IPS DF 6.9 (cell line): Measurements from ENCODE around the gene PLA2G2C.
"Not testable (repeated sequence)": the region's sequence is repeated elsewhere in the genome, so short reads cannot be mapped to it uniquely, and the experiment has no call there.

Source experiments
- DNase-seq: peaks from one replicate; pipeline ENCODE4 v3.0.0-alpha.2; 2013; ENCODE audit warnings: low read depth, low spot score
- H3K27ac ChIP-seq: one replicate; pipeline ENCODE4 v1.5.1; 2013; ENCODE audit warnings: low read length, control low read depth
- H3K27me3 ChIP-seq: 2 replicates; pipeline ENCODE4 v1.6.1; 2013; ENCODE audit warnings: mild to moderate bottlenecking, low read length; ENCODE audit not compliant: control insufficient read depth, insufficient read depth
- H3K36me3 ChIP-seq: 2 replicates; pipeline ENCODE4 v1.6.1; 2013; ENCODE audit warnings: low read length; ENCODE audit not compliant: control insufficient read depth, insufficient read depth
- H3K4me1 ChIP-seq: 2 replicates; pipeline ENCODE4 v1.6.1; 2013; ENCODE audit warnings: low read length; ENCODE audit not compliant: control insufficient read depth, insufficient read depth
- H3K4me3 ChIP-seq: 2 replicates; pipeline ENCODE4 v1.5.1; 2013; ENCODE audit warnings: mild to moderate bottlenecking, low read length
- H3K9me3 ChIP-seq: 2 replicates; pipeline ENCODE4 v1.6.1; 2013; ENCODE audit warnings: low read length, inconsistent platforms; ENCODE audit not compliant: control insufficient read depth, insufficient read depth
- WGBS: extraction: QIAGEN DNeasy Blood & Tissue Kit; methylation state at CpG from one replicate; pipeline ENCODE4 v1.1.7; 2013; ENCODE audit warnings: mixed read lengths, missing lambda C conversion rate; ENCODE audit not compliant: insufficient read length, insufficient coverage; 5-methylcytosine and 5-hydroxymethylcytosine counted together

Gene PLA2G2C

GRCh38 chr1:20223551-20224419, 37.5 kb upstream of the PLA2G2C start:
- Histone ChIP-seq H3K36me3 (no peaks in the 10 kb centered on the region), H3K4me3 (no peak overlapping the region), H3K4me1 (peaks cover 4% of the 10 kb centered on the region; the same call in 1 of the 2 replicates), H3K9me3 (no peaks in the 10 kb centered on the region), H3K27me3 (0 out of 2 replicates have a peak, but pooled peaks cover 1% of the 10 kb centered on the region), H3K27ac (no peak overlapping the region)
- no CpG with 5 or more reads among the region's 18 CpGs for WGBS
- no peak for DNase-seq

- Histone ChIP-seq H3K9me3 (no peaks in the 10 kb centered on the region), H3K4me3 (no peak overlapping the region), H3K27me3 (0 out of 2 replicates have a peak, but pooled peaks cover 1% of the 10 kb centered on the region), H3K36me3 (no peaks in the 10 kb centered on the region), H3K4me1 (peaks cover 4% of the 10 kb centered on the region; the same call in 1 of the 2 replicates), H3K27ac (no peak overlapping the region)
- no CpG with 5 or more reads among the region's 2 CpGs for WGBS
- DNase-seq: no peak
These were observed 36.8 kb upstream of the PLA2G2C start for GRCh38 chr1:20223106-20223505.

DNA sequence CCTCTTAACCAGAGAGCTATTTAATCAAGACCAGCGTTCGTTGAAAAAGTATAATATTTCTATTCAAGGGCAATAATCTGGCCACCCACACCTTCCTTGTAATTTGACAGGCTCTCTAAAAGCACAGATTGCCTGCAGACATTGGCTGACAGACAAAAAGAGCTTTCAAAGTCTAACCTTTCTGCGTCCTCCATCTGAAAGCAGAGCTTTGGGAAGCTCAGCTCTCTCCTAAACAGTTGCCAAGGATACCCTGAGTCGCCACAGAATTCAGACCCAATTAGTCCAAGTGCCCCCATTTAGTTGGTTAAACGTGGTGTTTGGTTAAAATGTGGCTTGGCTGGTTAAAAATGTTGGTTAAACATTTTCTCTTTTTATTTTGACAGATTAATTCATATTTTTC, 33.7 kb upstream of the PLA2G2C start:
- no peak for DNase-seq
- WGBS: no CpG with 5 or more reads among the region's 5 CpGs
- H3K36me3 ChIP-seq: no peaks in the 10 kb centered on the region
- H3K4me3 ChIP-seq: no peak overlapping the region
- H3K9me3 ChIP-seq: no peaks in the 10 kb centered on the region
- no peak overlapping the region for H3K27ac ChIP-seq
- peaks cover 4% of the 10 kb centered on the region; the same call in 1 of the 2 replicates for H3K4me1 ChIP-seq
- 0 out of 2 replicates have a peak, but pooled peaks cover 1% of the 10 kb centered on the region for H3K27me3 ChIP-seq

DNA sequence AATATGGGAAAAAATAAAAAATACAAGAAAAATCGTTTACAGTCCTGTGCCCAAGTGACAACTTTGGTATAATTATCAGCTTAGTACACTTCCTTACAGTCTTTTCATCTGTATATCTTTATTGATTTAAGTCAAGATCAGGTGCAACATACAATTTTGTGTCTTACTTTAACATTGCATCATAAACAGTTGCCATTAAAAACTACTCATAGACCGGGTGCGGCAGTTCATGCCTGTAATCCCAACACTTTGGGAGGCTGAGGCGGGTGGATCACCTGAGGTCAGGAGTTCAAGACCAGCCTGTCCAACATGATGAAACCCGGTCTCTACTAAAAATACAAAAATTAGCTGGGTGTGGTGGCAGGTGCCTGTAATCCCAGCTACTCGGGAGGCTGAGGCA, 32.7 kb upstream of the PLA2G2C start:
- DNase-seq, H3K27me3 ChIP-seq, H3K4me1 ChIP-seq, H3K9me3 ChIP-seq, H3K36me3 ChIP-seq, H3K4me3 ChIP-seq, H3K27ac ChIP-seq: not testable (repeated sequence)
- WGBS: no CpG with 5 or more reads among the region's 6 CpGs

DNA sequence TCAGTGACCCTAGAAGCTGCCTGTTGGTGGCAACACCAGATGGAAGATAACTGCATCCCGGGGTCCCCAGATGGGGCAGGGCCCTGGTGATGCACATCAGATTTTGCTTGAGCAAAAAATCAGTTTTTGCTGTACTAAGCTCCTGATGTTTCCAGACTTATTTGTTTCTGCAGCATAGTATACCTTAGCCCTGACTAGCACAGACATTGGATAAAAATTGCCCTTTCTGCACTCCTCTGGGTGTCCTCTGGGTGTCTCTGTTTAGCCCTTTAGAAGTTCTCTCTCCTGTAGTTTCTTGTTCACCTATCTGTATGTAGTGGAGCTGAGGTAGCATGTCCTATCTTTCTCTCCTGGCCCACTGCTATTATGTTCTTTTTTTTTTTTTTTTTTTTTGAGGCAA, 30.3 kb upstream of the PLA2G2C start:
- Histone ChIP-seq H3K27me3 (no peaks in the 10 kb centered on the region), H3K9me3 (no peaks in the 10 kb centered on the region), H3K27ac (no peak overlapping the region), H3K4me3 (no peak overlapping the region), H3K36me3 (no peaks in the 10 kb centered on the region), H3K4me1 (0 out of 2 replicates have a peak, but pooled peaks cover 2% of the 10 kb centered on the region)
- DNase-seq: no peak
- WGBS: no CpG with 5 or more reads among the region's 1 CpG

- Histone ChIP-seq H3K27me3 (no peaks in the 10 kb centered on the region), H3K4me1 (0 out of 2 replicates have a peak, but pooled peaks cover 2% of the 10 kb centered on the region), H3K9me3 (no peaks in the 10 kb centered on the region), H3K4me3 (no peak overlapping the region), H3K27ac (no peak overlapping the region), H3K36me3 (no peaks in the 10 kb centered on the region)
- DNase-seq: no peak
- WGBS: no CpG with 5 or more reads among the region's 6 CpGs
These were observed 29.4 kb upstream of the PLA2G2C start for GRCh38 chr1:20215716-20216115.

- Histone ChIP-seq H3K36me3 (no peaks in the 10 kb centered on the region), H3K4me1 (0 out of 2 replicates have a peak, but pooled peaks cover 2% of the 10 kb centered on the region), H3K27me3 (no peaks in the 10 kb centered on the region), H3K27ac (no peak overlapping the region), H3K4me3 (no peak overlapping the region), H3K9me3 (no peaks in the 10 kb centered on the region)
- no CpG with 5 or more reads among the region's 21 CpGs for WGBS
- DNase-seq: peak; percentile 77
These were observed 26.5 kb upstream of the PLA2G2C start for GRCh38 chr1:20212685-20213331.

- 0 out of 2 replicates have a peak, but pooled peaks cover 2% of the 10 kb centered on the region for H3K4me1 ChIP-seq
- no peaks in the 10 kb centered on the region for H3K36me3 ChIP-seq
- H3K27me3 ChIP-seq: no peaks in the 10 kb centered on the region
- no peak overlapping the region for H3K4me3 ChIP-seq
- no peaks in the 10 kb centered on the region for H3K9me3 ChIP-seq
- H3K27ac ChIP-seq: no peak overlapping the region
- no CpG with 5 or more reads among the region's 11 CpGs for WGBS
- no peak for DNase-seq
These were observed 25.9 kb upstream of the PLA2G2C start for GRCh38 chr1:20212085-20212684.

DNA sequence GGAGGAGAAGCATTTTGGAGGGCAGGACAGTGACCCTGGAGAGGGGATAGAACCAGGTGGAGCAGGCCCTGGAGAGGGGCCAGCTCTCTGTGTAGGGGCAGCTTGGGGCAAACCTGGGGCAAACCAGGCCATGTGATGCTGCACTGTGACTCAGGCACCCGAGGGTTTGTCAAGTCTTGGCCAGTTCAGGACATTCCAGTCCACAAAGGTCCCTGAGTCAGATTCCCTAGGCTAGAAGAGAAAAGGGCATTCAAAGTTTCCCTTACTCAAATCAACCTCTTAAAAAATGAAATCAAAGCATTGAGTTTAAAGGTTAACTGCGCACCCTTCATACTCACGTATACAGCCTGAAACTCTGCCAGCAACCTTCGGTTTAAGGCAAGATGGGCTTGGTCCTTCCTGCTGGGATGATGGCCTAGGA, 25.2 kb upstream of the PLA2G2C start:
- H3K36me3 ChIP-seq: no peaks in the 10 kb centered on the region

GRCh38 chr1:20210736-20211460, 24.6 kb upstream of the PLA2G2C start:
- Histone ChIP-seq H3K4me3 (no peak overlapping the region), H3K36me3 (no peaks in the 10 kb centered on the region), H3K4me1 (0 out of 2 replicates have a peak, but pooled peaks cover 2% of the 10 kb centered on the region), H3K9me3 (no peaks in the 10 kb centered on the region), H3K27ac (no peak overlapping the region), H3K27me3 (no peaks in the 10 kb centered on the region)
- DNase-seq: no peak
- WGBS: no CpG with 5 or more reads among the region's 10 CpGs

More for the DNA sequence above, 25.2 kb upstream of the PLA2G2C start:
- WGBS: no CpG with 5 or more reads among the region's 4 CpGs
- no peak overlapping the region for H3K4me3 ChIP-seq
- H3K27me3 ChIP-seq: no peaks in the 10 kb centered on the region
- no peak for DNase-seq
- 0 out of 2 replicates have a peak, but pooled peaks cover 2% of the 10 kb centered on the region for H3K4me1 ChIP-seq
- no peak overlapping the region for H3K27ac ChIP-seq
- no peaks in the 10 kb centered on the region for H3K9me3 ChIP-seq
